Osteoblast (primary cell): ENCODE data around the gene AMPH. TPM values are rescaled to one million over a fixed set of nuclear protein-coding genes. Genes with fewer than 3 reads are reported as not detected.

Experiments used
- DNase-seq: peaks from one replicate; pipeline ENCODE4 v3.0.0; 2011; ENCODE audit warnings: low spot score, mixed read lengths; ENCODE audit not compliant: insufficient read length; ENCODE audit errors: missing footprints
- H2AFZ ChIP-seq: 2 replicates; pipeline ENCODE4 v1.6.0; 2011; ENCODE audit warnings: mild to moderate bottlenecking, low read length
- H3K27ac ChIP-seq: 2 replicates; pipeline ENCODE4 v1.5.1; 2011; ENCODE audit warnings: mild to moderate bottlenecking, low read depth, low read length, moderate library complexity
- H3K27me3 ChIP-seq: 2 replicates; pipeline ENCODE4 v1.6.0; 2012; ENCODE audit warnings: mild to moderate bottlenecking, control low read depth, inconsistent platforms, low read length, moderate library complexity; ENCODE audit not compliant: insufficient read depth
- H3K36me3 ChIP-seq: 2 replicates; pipeline ENCODE4 v1.5.1; 2011; ENCODE audit warnings: mild to moderate bottlenecking, low read length, control low read depth, moderate library complexity; ENCODE audit not compliant: insufficient read depth
- H3K4me1 ChIP-seq: 2 replicates; pipeline ENCODE4 v1.5.1; 2011; ENCODE audit warnings: mild to moderate bottlenecking, low read length, control low read depth, moderate library complexity; ENCODE audit not compliant: insufficient read depth
- H3K4me2 ChIP-seq: 2 replicates; pipeline ENCODE4 v1.6.0; 2011; ENCODE audit warnings: mild to moderate bottlenecking, low read length; ENCODE audit not compliant: insufficient read depth
- H3K4me3 ChIP-seq: fragments of 200-600 bp; sonication (generic); 3 replicates; pipeline ENCODE4 v1.5.1; 2012; ENCODE audit warnings: mild to moderate bottlenecking, low read length, inconsistent platforms; ENCODE audit not compliant: insufficient read depth
- H3K79me2 ChIP-seq: 2 replicates; pipeline ENCODE4 v1.6.0; 2012; ENCODE audit warnings: mild to moderate bottlenecking, low read length, control low read depth, inconsistent platforms; ENCODE audit not compliant: insufficient read depth
- H3K9me3 ChIP-seq: 2 replicates; pipeline ENCODE4 v1.5.1; 2011; ENCODE audit warnings: low read depth, low read length, control low read depth
- H4K20me1 ChIP-seq: 2 replicates; pipeline ENCODE4 v1.6.0; 2012; ENCODE audit warnings: mild to moderate bottlenecking, low read length, control low read depth; ENCODE audit not compliant: insufficient read depth
- total RNA-seq: library from RNA; depleted of rRNA; stranded (reverse); fragments of >200 nt; gene quantifications from 2 replicates; pipeline ENCODE4 v1.2.3, GENCODE V29; 2012
- TF ChIP-seq, protein P1 (sequence below): IDR thresholded peaks from 2 replicates; pipeline ENCODE4 v1.5.1; 2011; ENCODE audit warnings: mild to moderate bottlenecking, low read depth, low read length, moderate library complexity; ENCODE audit errors: extremely low read depth

AMPH gene
- total RNA-seq, 1 donor = 1.1 TPM

GRCh38 chr7:38451840-38452239, 179.3 kb downstream of the AMPH start:
- TF ChIP-seq, protein P1, sequence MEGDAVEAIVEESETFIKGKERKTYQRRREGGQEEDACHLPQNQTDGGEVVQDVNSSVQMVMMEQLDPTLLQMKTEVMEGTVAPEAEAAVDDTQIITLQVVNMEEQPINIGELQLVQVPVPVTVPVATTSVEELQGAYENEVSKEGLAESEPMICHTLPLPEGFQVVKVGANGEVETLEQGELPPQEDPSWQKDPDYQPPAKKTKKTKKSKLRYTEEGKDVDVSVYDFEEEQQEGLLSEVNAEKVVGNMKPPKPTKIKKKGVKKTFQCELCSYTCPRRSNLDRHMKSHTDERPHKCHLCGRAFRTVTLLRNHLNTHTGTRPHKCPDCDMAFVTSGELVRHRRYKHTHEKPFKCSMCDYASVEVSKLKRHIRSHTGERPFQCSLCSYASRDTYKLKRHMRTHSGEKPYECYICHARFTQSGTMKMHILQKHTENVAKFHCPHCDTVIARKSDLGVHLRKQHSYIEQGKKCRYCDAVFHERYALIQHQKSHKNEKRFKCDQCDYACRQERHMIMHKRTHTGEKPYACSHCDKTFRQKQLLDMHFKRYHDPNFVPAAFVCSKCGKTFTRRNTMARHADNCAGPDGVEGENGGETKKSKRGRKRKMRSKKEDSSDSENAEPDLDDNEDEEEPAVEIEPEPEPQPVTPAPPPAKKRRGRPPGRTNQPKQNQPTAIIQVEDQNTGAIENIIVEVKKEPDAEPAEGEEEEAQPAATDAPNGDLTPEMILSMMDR = no peak
- Histone ChIP-seq H3K4me2 (no peak overlapping the region), H3K4me3 (no peak overlapping the region)

DNA sequence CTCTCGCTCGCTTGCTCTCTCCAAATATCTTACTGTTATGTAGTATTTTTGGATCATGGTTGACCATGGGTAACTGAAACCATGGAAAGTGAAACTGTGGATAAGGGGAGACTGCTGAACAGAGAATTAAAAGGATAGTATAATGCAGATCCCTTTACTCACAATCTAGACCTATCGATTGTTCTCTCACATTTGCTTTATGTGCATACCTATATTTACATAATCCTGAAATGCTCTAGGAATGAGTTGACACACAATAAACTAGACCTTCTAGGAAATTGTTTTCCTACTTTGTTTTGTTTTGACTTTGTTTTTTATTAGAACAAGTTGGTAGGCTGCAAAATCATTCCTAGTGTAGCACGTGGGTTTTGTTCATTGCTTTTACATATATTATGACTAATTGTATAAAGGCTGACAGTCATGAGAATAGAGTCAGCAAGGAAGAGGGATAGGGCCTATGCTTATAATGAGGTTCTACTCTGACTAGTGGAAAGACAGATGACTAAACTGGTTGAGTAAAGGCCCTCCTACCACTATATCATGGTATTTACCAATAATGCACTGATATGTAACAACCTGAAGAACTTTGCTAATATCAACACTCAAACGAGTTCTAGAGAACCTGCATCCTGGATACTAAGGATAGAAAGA, 182.5 kb downstream of the AMPH start:
- Histone ChIP-seq H3K4me2 (no peak overlapping the region), H3K9me3 (no peaks in the 10 kb centered on the region), H3K4me3 (no peak overlapping the region), H3K27ac (no peak overlapping the region), H3K36me3 (no peaks in the 10 kb centered on the region), H3K27me3 (no peaks in the 10 kb centered on the region), H4K20me1 (no peaks in the 10 kb centered on the region), H3K79me2 (no peaks in the 10 kb centered on the region), H3K4me1 (no peaks in the 10 kb centered on the region), H2AFZ (no peak overlapping the region)
- TF ChIP-seq, protein P1 = no peak
- DNase-seq = no peak

More at GRCh38 chr7:38451840-38452239, 179.3 kb downstream of the AMPH start:
- Histone ChIP-seq H4K20me1 (no peaks in the 10 kb centered on the region), H3K4me1 (no peaks in the 10 kb centered on the region), H3K36me3 (no peaks in the 10 kb centered on the region), H3K27me3 (no peaks in the 10 kb centered on the region), H3K27ac (no peak overlapping the region), H3K79me2 (no peaks in the 10 kb centered on the region), H2AFZ (no peak overlapping the region), H3K9me3 (no peaks in the 10 kb centered on the region)
- no peak for DNase-seq

DNA sequence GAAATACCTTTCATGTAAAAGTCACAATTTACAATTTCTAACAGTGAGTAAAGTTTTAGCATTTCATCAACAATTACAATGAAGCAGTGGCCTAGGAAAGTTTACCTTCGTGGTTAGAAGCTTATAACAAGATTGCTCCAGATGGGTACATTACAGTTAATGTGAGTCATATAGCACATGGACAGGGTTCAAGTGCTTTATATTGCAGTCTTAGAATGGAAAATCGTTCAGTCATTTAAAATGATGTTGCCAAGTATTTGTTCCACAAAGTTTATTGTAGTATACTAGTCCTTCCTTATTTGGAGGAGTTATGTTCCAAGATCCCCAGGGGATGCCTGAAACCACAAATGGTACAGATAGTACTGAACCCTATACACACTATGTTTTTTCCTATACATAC, 183.1 kb downstream of the AMPH start:
- H3K4me2 ChIP-seq = no peak overlapping the region

DNA sequence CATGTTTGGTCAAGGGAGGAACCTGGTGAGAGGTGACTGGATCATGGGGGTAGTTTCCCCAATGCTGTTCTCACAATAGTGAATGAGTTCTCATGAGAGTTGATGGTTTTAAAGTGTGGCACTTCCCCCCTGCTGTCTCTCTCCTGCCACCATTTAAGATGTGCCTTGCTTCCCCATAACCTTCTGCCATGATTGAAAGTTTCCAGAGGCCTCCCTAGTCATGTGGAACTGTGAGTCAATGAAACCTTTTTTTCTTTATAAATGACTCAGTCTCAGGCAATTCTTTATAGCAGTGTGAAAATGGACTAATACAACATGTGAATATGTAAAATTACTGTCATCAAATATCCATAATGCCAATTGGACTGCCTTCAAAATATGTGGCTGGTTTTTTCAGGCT, 192.2 kb downstream of the AMPH start:
- Histone ChIP-seq H2AFZ (no peak overlapping the region), H4K20me1 (no peaks in the 10 kb centered on the region), H3K27ac (no peak overlapping the region), H3K36me3 (no peaks in the 10 kb centered on the region), H3K27me3 (no peaks in the 10 kb centered on the region), H3K4me1 (no peaks in the 10 kb centered on the region), H3K79me2 (no peaks in the 10 kb centered on the region), H3K9me3 (no peaks in the 10 kb centered on the region), H3K4me2 (no peak overlapping the region), H3K4me3 (no peak overlapping the region)
- DNase-seq = no peak
- TF ChIP-seq, protein P1 = no peak

More for the DNA sequence above, 183.1 kb downstream of the AMPH start:
- Histone ChIP-seq H3K27ac (no peak overlapping the region), H3K36me3 (no peaks in the 10 kb centered on the region), H3K27me3 (no peaks in the 10 kb centered on the region), H3K4me1 (no peaks in the 10 kb centered on the region), H3K9me3 (no peaks in the 10 kb centered on the region), H2AFZ (no peak overlapping the region), H4K20me1 (no peaks in the 10 kb centered on the region), H3K4me3 (no peak overlapping the region), H3K79me2 (no peaks in the 10 kb centered on the region)
- TF ChIP-seq, protein P1 = no peak
- no peak for DNase-seq
